ENCODE data around the gene CDAN1. TPM values are rescaled to one million over a fixed set of nuclear protein-coding genes. Genes with fewer than 3 reads are reported as not detected.

Gene CDAN1
- total RNA-seq, 4 donors from 2014 or later: 8.9 to 12.8 (median 11.3) TPM

- Histone ChIP-seq H3K27me3 (no peaks in the 10 kb centered on the region), H3K9me3 (no peaks in the 10 kb centered on the region), H3K36me3 (peaks cover 50 to 100% (median 98%) of the 10 kb centered on the region in 4 donors), H3K27ac (replicated peaks in 1 of 4) (no peak overlapping the region), H3K4me1 (peaks cover 0 to 29% (median 22%) of the 10 kb centered on the region in 4 donors), H3K4me3 (no peak overlapping the region)
- DNase-seq (ENCODE audit: extremely low spot score): no peak
- intact Hi-C loops (cut with DNase I): no loop called here
- TF ChIP-seq, protein P1, sequence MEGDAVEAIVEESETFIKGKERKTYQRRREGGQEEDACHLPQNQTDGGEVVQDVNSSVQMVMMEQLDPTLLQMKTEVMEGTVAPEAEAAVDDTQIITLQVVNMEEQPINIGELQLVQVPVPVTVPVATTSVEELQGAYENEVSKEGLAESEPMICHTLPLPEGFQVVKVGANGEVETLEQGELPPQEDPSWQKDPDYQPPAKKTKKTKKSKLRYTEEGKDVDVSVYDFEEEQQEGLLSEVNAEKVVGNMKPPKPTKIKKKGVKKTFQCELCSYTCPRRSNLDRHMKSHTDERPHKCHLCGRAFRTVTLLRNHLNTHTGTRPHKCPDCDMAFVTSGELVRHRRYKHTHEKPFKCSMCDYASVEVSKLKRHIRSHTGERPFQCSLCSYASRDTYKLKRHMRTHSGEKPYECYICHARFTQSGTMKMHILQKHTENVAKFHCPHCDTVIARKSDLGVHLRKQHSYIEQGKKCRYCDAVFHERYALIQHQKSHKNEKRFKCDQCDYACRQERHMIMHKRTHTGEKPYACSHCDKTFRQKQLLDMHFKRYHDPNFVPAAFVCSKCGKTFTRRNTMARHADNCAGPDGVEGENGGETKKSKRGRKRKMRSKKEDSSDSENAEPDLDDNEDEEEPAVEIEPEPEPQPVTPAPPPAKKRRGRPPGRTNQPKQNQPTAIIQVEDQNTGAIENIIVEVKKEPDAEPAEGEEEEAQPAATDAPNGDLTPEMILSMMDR (IDR thresholded peaks at IDR 0.05): no peak
- TF ChIP-seq EP300 (IDR thresholded peaks at IDR 0.05): no peak
- TF ChIP-seq POLR2AphosphoS5 (IDR thresholded peaks at IDR 0.05): no peak
- no peak for TF ChIP-seq POLR2A (IDR thresholded peaks at IDR 0.05; ENCODE audit: low read depth)
- 85% methylated on average over 5 of the region's 5 CpGs for WGBS
These were observed 8.4 kb downstream of the CDAN1 start for GRCh38 chr15:42728560-42728959.

- Histone ChIP-seq H3K27me3 (no peaks in the 10 kb centered on the region), H3K4me3 (no peak overlapping the region), H3K36me3 (peaks cover 52 to 100% (median 98%) of the 10 kb centered on the region in 4 donors), H3K4me1 (peaks cover 0 to 29% (median 22%) of the 10 kb centered on the region in 4 donors), H3K9me3 (no peaks in the 10 kb centered on the region), H3K27ac (replicated peaks in 1 of 4) (peak overlapping the region in 1 of 4 donors; percentile 37)
- DNase-seq (ENCODE audit: extremely low spot score): no peak
- 67% methylated on average over 7 of the region's 13 CpGs for WGBS
- intact Hi-C loops (cut with DNase I): no loop called here
- TF ChIP-seq POLR2AphosphoS5 (IDR thresholded peaks at IDR 0.05) (no peak), POLR2A (IDR thresholded peaks at IDR 0.05; ENCODE audit: low read depth) (no peak), EP300 (IDR thresholded peaks at IDR 0.05) (no peak)
- TF ChIP-seq, protein P1 (IDR thresholded peaks at IDR 0.05): no peak
These were observed 9.1 kb downstream of the CDAN1 start for GRCh38 chr15:42727750-42728381.

GRCh38 chr15:42726114-42726513 lies 10.8 kb downstream of the CDAN1 start:
- Histone ChIP-seq H3K4me3 (no peak overlapping the region), H3K27me3 (no peaks in the 10 kb centered on the region), H3K27ac (replicated peaks in 1 of 4) (no peak overlapping the region), H3K4me1 (peaks cover 0 to 37% (median 24%) of the 10 kb centered on the region in 4 donors), H3K36me3 (peaks cover 39 to 100% (median 97%) of the 10 kb centered on the region in 4 donors), H3K9me3 (no peaks in the 10 kb centered on the region)
- DNase-seq (ENCODE audit: extremely low spot score): no peak
- WGBS: 87% methylated on average over 7 of the region's 11 CpGs
- TF ChIP-seq, protein P1 (IDR thresholded peaks at IDR 0.05): no peak
- TF ChIP-seq POLR2A (IDR thresholded peaks at IDR 0.05; ENCODE audit: low read depth) (no peak), POLR2AphosphoS5 (IDR thresholded peaks at IDR 0.05) (no peak), EP300 (IDR thresholded peaks at IDR 0.05) (no peak)
- intact Hi-C loops (cut with DNase I): no loop called here

- 85% methylated on average over 12 of the region's 12 CpGs for WGBS
- Histone ChIP-seq H3K27me3 (no peaks in the 10 kb centered on the region), H3K36me3 (peaks cover 34 to 100% (median 95%) of the 10 kb centered on the region in 4 donors), H3K27ac (replicated peaks in 1 of 4) (no peak overlapping the region), H3K4me3 (no peak overlapping the region), H3K4me1 (peaks cover 0 to 44% (median 25%) of the 10 kb centered on the region in 4 donors), H3K9me3 (no peaks in the 10 kb centered on the region)
- intact Hi-C loops (cut with DNase I): no loop called here
- DNase-seq (ENCODE audit: extremely low spot score): no peak
- TF ChIP-seq, protein P1 (IDR thresholded peaks at IDR 0.05): no peak
- no peak for TF ChIP-seq EP300 (IDR thresholded peaks at IDR 0.05)
- no peak for TF ChIP-seq POLR2AphosphoS5 (IDR thresholded peaks at IDR 0.05)
- TF ChIP-seq POLR2A (IDR thresholded peaks at IDR 0.05; ENCODE audit: low read depth): no peak
These were observed 11.5 kb downstream of the CDAN1 start for GRCh38 chr15:42725331-42725903.
